OCI-M1 (cell line): ENCODE results near the gene LIPC.

Experiments
- DNase-seq: peaks from one replicate; lab custom pipeline; 2025; lab: John Stamatoyannopoulos, UW

The LIPC gene

DNA sequence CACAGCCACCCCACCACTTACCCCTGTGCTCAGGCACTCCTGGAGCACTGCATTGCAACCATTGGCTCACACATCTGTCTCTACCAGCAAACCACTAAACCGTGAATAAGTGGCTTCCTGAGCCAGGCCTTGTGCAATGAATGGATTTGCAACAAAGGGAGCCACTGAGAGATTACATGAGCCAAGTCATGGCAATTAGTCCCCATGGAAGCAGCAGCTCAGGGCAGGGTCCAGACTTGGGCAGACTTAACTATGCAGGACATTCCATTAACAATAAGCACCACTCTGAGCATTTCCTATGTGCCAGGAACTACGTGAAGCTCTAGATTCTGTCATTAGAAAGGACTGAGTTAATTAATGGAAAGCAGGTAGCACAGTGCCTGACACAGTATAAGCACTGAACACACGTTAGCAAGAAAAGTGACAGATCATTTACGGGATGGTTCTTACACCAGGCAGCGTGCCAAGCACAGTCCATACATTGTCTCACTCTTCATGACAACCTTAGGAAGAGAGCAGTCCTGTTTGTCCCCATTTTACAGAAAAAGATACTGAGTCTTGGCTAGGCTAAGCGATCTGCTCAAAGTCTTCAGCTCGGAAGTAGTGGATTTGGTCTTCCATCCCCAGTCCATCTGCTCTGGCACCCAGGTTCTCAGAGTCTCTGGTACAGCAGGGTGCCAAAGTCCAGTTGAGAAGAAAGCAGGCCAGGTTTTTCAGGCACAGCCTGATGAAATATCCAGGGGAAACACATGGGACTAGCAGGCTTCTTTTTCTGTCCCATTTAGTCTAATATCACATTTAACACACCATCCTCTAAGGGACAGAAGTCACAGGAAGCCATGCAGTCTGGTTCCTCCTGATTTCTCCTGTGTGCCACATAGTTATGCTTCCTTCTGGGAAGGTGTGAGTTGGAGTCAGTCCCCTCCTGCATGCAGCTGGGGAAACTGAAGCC, 44.1 kb downstream of the LIPC start:
- DNase-seq, result peak; percentile 15

- DNase-seq, result no peak
Observed at GRCh38 chr15:58476525-58477162, 44.9 kb downstream of the LIPC start.

- peak; percentile 27 for DNase-seq
Observed at GRCh38 chr15:58477170-58477569, 45.4 kb downstream of the LIPC start.

DNA sequence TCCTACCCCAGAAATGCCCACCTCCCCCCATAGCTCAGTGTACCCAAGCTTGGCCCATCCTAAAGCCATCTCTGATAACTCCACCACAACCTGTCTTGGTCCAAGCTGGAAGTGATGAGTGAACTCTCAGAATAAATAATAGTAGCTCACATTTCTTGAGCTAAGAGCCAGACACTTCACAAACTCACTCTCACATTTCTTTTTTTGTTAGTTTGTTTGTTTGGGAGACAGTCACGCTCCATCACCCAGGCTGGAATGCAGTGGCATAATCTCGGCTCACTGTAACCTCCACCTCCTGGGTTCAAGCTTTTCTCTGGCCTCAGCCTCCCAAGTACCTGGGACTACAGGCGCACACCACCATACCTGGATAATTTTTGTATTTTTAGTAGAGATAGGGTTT, 46.2 kb downstream of the LIPC start:
- DNase-seq, result no peak

DNA sequence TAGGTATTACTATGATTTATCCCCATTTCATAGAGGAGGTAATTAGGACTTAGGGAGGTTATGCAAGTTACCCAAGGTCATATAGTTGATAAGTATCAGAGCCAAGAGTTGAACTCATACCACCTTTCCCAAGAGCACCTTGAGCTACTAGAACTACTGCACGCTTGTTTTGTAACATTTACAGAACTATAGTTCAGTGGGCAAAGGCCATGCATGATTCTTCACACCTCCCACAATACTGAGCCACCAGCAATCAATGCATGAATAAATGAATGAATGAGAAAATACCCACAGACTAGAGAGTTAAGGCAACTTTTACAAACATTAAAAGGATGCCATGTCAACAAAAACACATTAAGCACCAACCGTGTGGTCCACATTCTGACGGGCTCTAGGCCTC, 46.8 kb downstream of the LIPC start:
- no peak for DNase-seq

DNA sequence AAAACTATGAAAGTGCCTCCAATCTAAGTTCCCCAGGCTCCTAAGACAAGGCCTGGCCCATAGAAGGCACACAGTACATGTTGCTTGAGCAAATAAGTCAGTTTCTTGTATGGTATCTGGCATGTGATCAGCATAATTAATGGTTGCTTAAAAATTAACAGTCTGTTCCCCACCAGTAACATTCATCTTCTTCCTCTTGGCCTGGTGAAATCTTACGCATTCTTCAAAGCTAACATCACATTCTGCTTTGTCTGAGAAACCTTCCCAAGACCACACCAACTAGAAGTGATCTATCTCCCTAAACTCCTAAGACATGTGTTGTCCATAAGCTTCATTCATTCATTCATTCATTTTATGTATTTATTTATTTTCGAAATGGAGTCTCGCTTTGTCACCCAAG, 48.1 kb downstream of the LIPC start:
- DNase-seq, result no peak

DNA sequence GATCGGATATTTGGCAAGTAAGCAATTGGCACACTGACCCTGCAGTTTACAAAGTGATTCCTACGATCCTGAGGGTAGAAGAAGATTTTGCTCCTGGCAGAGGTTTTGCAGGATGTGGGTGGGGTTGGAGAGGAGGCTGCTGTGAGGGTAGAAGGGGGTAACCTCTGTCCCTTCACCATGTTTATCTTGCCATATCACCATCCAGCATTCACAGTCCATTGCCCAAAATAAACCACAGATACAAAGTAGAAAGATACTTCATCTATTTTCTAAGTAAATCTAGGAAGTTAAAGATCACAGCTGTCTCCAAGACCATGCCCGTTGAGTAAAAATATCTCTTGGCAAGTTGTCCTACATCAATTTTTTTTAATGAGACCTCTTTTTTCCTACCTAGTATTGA, 51.6 kb downstream of the LIPC start:
- DNase-seq, result peak; percentile 39

DNA sequence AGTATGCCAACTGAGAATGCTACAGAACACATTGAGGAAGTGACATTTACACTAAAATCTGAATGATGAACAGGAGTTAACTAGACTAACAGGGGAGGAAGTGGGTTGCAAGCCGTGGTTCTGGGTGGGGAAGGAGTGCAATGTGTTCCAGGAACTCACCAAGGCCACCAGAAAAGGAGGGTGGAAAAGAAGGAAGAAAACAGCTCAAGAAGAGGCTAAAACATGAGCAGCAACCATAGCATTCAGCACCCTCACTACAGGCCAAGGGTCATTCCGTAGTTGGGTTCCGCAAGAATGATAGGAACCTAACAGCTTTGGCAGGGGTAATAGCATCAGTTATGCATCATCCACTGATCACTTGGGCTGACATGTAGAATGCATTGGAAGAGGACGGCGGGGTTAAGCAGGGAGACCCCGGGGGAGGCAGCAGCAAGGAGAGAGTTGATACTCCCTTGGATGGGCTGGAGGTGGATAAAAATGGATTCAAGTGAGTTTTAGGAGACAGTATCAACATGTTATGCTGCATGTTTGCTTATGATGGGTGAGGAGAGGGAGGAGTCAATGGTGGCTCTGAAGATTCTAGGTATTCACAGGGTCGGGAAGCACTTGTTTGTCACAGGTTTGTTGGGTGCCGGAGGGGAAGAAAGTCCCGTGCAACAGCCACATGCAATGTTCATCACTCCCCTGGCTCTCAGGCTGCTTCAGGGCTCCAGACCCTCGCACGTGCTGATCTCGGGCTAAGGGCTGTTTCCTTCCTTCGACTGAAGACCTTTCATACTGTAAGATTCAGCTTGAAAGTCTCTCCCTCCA, 53.2 kb downstream of the LIPC start:
- DNase-seq, result peak; percentile 60

GRCh38 chr15:58486062-58486461, 54.3 kb downstream of the LIPC start:
- DNase-seq, result peak; percentile 68

- no peak for DNase-seq
Observed at GRCh38 chr15:58486564-58486963, 54.8 kb downstream of the LIPC start.

DNA sequence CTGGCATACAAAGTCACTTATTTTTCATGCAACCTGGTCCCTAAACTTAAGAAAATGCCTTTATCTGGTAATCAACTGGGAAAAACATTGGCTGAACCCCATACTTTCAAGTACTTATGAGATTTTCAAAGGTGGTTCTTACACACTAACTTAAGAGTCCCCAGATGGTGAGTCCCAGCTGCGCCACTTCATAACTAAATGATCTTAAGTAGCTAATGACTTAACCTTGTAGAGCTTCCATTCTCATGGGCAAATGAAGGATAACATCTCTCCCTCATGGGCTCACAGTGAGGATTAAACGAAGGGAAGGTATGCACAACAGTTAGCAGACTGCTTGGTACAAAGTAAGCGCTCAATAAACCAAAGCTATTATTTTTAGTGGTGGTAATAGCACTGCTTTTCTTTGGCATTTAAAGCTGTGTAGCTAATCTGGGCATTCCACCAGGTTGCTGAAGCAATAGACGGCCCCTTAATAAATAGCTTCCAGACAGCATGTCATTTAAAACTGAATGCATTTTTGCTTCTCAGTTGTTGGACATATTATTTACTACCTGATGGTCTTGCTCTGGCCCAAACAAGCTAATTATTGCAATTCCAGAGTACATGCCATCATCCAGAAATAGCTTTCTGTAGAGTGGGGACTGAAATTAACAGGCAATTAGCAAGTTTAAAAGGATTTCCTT, 55.4 kb downstream of the LIPC start:
- DNase-seq, result no peak

DNA sequence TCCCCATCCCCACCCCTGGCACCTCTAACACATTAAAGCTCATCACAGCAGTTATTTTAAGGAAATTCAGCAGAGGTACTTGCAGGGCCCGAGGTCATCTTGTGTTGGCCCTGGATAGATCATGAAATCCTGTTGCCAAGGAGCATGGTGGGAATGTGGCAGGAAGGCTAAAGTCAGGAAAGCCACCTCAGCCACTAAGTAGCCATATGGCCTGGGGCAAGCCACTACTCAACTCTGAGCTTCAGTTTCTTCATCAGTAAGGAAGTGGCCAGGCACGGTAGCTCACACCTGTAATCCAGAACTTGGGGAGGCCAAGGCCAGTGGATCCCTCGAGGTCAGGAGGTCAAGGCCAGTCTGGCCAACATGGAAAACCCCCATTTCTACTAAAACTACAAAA, 55.9 kb downstream of the LIPC start:
- no peak for DNase-seq

- no peak for DNase-seq
Observed at GRCh38 chr15:58489289-58490085, 57.7 kb downstream of the LIPC start.

DNA sequence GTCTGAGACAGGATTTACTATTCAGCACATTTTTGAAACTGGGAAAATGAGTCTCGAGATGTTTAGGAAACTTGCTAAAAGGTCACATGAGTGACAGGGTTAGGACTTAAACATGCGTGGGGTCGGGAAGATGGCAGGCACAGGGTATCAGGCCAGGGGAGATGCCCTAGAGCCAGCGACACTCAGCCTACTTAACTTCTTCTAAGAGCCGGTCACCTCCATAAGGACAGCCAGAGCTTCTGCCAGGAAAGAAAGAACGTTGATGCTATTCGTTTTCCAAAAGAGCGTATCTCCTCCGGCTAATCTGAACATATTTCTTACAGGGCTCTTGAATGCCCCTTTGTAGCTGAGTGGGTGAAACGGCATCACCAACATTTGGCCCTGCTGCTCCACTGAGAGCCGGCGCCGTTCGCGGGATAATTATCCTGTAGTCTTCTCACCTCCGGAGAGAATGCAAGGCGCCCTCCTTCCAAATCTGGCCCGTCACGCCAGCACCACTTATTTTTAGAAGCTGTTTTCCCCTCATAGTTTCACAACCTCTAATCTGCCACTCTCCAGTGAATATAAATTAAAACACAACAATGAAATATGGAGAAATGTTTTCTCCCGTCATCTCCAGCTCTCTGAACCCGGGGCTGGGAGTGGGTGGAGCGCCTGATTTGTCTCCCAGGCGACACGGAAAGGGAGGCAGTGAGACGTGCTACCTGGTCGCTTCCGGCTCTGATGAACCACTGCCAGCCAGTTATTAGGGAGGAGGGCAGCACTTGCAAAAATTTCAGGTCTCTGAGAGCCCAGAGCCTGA, 58.5 kb downstream of the LIPC start:
- DNase-seq, result no peak

DNA sequence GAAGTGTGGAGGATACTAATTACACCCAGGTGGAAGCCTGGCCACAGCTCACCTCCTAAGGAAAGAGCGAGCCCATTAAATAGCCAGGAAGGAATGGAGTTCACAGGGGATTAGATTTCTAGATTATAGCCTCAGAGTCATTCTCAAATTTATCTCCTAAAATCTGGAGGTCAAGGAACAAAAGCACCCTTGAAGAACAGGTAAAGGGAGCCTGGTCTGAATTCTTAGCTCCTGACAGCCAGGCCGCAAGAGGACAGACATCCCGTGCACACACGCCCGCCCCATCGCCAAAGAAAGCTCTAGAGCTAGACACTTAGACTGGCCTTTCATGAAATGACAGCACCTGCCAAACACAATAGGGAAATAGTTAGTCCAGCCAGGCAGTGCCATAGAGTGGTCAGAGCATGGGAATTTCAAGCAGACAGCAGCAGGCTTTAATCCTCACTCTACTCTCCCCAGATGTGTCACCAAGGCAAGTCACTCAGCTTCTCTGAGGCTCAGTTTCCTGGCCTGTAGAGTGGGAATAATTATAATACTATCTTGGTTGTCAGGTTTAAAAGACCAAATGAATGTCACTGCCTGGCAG, 59.2 kb downstream of the LIPC start:
- no peak for DNase-seq

DNA sequence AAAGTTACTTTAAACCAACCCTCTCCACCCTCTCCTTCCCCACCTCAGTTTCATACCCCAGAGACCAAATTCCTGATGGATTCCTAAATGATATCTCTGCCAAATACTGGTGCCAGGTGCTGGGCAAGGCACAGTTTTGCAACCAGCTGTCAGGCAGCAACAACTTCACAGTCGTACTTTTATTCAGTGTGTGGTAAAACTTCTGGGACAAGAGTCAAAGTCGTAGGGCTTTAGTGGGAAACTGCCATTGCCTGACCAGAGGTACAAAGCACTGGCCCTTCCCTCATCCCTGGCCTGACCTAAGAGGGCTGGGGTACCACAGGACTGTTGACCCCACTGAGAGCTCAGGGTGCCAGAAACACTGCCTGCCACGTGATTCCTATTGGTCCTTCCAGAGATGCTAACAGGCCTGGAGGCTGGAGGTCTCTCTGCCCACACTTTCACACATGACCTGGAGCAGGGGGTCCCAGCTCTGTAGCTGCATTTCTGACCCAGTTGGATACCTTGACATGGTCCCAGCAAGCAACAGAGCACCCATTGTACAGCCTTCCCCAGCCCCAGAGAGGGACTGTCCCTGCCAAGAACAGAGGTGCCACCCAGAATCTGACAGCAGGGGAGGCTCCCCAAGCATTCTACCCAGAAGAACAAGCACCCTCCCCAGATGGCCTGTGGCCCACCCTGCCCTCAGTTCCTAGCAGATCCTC, 59.9 kb downstream of the LIPC start:
- no peak for DNase-seq

- peak; percentile 81 for DNase-seq
Observed at GRCh38 chr15:58492661-58493397, 61.0 kb downstream of the LIPC start.

GRCh38 chr15:58494567-58494966, 62.8 kb downstream of the LIPC start:
- no peak for DNase-seq
